ENCODE data around the gene COQ6.
"Not testable (repeated sequence)": the region's sequence is repeated elsewhere in the genome, so short reads cannot be mapped to it uniquely, and the experiment has no call there.

Gene COQ6

DNA sequence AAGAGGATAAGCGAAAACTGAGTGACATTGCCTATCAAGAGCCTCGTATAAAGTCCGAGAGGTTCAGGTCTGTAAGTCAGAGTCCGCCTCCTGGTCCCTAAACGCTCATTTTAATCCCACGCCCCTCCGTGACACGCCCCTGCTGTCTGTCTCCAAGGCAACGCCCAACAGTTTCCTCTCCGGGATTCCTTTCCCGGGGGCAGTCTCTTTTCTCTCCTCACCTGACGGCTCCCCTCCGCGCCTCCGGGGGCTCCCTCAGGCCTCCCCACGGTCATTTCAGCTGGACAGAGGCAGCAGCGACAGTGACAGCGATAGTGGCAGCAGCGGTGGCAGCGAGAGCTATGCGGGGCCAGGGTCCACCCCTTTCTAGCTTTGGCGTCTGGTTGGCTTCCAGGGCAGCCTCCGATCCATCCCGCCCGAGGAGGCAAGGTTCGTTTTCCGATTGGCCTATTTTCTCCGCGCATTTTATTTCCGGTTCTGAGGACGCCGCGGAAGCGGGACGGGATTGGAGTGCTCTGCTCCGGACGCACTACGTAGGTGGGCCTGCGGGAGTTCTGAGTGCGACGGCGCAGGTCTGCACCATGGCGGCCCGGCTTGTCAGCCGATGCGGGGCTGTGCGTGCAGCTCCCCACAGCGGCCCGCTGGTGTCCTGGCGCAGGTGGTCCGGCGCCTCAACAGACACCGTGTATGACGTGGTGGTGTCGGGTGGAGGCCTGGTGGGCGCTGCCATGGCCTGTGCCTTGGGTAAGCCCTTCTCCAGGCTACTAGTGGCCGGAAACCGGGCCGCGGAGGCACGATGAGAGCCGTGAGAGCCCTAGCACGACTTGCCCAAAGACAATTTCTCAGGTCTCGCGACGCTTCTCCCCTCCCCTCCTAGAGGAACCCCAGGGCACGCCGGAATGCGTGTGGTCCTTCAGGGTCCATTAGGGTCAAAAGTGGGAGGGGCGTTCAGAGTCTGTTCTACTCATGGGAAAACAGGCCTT, at the start of gene COQ6, which contains the start of gene FAM161B:
Gene COQ6, plus strand, starts transcription at position 551 of the 983 bp plus-strand sequence. Its CDS starts 31 bp downstream, at position 582.
Gene FAM161B, minus strand, starts transcription at position 343 of the 983 bp plus-strand sequence. Its CDS starts 68 bp downstream, at position 275.
- DNase-seq (ENCODE audit: low spot score), result peak; percentile 95

- DNase-seq (ENCODE audit: low spot score), result no peak
Observed at GRCh38 chr14:73903028-73903427, 47.1 kb upstream of the COQ6 start.

DNA sequence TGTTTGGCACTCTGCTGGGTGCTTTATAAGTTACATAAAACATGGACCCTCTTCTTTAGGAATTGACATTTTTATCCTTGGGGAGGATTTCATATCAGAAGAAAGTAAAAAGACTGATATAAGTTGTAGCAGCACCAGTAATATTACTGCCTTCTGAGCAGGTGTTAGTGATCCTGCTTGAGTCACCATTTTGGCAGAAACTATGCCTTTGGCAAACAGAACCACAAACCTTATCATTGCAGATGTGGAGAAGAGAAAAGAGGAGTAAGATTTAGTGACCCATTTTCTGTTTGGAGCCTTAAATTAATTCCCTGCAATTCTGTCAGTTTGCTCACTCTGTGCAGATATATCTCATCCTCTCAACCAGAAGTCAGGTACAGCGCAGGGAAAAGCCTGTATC, 40.4 kb upstream of the COQ6 start:
- no peak for DNase-seq (ENCODE audit: low spot score)

GRCh38 chr14:73913256-73913655, 36.8 kb upstream of the COQ6 start:
- DNase-seq (ENCODE audit: low spot score), result no peak

GRCh38 chr14:73916324-73916723, 33.8 kb upstream of the COQ6 start:
- DNase-seq (ENCODE audit: low spot score), result no peak

- not testable (repeated sequence) for DNase-seq (ENCODE audit: low spot score)
Observed at GRCh38 chr14:73919457-73919856, 30.6 kb upstream of the COQ6 start.

- DNase-seq (ENCODE audit: low spot score), result no peak
Observed at GRCh38 chr14:73924337-73924736, 25.8 kb upstream of the COQ6 start.

DNA sequence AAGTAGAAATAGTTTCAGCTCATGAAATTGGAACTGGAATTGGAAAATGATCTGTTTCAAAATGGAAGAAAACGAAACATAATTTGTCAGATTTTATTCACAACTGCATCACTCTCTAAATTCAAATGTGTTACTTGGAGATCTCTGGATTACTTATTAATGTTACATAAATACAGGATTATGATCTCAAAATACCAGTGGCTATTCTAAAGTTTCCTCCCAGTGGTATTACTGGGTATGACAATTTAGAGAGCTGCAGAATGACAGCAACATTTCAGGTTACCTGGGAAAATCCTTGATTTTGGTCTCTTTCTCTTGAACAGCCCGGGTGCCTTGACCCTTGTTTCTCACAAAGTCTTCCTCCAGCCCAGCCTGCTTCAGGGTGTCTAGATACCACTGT, 14.4 kb upstream of the COQ6 start:
- no peak for DNase-seq (ENCODE audit: low spot score)

GRCh38 chr14:73936548-73936947, 13.6 kb upstream of the COQ6 start:
- DNase-seq (ENCODE audit: low spot score), result no peak

DNA sequence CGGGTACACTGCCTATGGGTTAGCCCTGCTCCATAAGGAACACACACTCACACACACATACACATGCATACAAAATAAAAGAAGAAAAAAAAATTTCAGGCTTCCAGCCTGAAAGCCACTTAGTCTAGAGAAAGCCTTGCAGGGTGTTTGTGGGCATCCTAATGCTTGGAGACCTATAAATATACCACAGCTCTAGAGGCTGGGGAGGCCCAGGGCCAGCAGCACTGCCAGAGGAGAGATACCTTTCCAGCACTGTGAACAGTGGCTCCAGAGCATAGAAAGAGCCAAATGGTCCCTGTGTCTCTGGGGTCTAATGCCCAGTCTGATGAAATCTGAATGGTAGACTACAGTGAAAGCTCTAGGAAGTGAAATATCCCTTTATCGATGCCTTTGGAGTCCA, 13.1 kb upstream of the COQ6 start:
- DNase-seq (ENCODE audit: low spot score), result no peak

- no peak for DNase-seq (ENCODE audit: low spot score)
Observed at GRCh38 chr14:73942180-73942579, 7.9 kb upstream of the COQ6 start.

DNA sequence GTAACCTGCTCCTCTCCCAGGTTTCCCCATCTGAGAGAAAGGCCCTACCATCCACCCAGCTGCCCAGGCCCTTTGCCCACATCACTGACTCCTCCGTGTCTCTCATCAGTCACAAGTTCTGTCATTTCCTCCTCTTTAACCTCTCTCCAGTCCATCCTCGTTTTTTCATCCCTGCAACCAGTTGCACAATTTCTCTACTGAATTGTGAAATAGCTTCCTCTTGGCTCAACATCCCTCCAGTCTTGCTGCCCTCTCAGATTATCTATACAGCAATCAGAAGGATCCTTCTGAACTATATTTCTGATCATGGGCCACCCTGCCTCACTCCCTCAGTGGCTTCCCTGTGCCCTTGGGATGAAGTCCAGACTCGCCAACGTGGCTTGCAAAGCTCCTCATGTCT, 7.0 kb upstream of the COQ6 start:
- peak; percentile 5 for DNase-seq (ENCODE audit: low spot score)

DNA sequence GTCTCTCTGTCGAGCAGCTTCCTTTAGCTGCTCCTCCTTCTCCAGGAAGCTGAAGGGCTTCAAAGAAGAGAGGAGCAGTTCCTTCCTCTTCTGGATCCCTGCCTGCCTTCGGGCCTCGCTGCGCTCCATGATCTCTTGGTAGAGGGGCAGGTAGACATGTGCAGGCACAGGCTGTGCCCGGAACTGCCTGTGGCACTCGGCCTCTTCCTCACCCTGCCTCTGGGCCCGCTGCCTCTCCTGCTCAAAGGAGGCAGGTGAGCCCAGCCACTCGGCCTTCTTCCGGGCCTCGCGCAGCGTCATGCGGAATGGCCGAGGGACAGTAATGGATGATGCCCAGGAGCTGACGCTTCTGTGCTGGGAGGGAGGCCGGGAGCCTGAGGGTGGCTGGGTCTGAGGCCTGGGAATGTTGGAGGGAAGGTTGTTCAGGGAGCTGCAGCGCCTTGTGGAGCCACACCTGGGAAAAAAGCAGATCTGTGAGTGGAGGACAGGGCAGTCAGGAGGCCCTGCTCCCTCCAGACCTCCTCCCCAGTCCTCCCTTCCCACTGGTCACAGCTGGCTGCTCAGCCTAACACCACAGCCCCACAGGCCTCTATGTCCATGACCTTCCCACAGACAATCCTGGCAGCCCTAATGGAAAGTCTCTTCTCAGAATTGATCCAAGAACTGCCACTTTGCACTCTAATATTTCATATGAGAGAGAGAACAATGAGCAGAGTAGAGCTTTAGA, 5.5 kb upstream of the COQ6 start:
- DNase-seq (ENCODE audit: low spot score), result no peak

DNA sequence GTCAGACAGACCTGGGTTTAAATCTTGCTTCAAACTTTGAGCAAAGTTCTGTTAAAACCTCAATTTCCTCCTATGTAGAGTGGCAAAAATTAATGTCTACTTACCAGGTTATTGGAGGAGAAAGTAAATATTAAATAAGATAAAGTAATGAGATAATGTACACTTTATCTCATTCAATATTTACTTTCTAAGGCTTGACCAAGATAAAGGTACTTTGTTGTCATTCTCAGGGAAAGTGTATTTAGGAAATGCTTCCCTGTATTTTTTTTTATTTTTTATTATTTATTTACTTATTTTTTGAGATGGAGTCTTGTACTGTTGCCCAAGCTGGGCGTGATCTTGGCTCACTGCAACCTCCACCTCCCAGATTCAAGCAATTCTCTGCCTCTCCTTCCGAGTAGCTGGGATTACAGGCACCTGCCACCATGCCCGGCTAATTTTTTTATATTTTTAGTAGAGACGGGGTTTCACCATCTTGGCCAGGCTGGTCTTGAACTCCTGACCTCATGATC, 4.9 kb upstream of the COQ6 start:
- DNase-seq (ENCODE audit: low spot score), result no peak

GRCh38 chr14:73953731-73954130, 3.6 kb downstream of the COQ6 start:
- DNase-seq (ENCODE audit: low spot score), result no peak

DNA sequence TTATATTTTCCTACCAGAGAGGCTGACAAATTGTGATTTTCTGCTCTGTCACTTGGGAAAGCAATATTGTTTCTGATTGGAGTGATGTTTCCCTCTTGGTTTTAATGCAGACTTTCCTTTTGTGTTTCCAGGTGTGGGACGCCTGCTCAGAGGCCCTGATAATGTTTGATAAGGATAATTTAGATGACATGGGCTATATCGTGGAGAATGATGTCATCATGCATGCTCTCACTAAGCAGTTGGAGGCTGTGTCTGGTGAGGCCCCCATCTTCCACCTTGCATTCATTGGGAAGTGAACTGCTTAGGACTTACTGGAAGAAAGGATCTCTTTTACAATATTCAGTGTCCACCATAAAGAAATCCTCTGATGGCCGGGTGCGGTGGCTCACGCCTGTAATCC, 5.6 kb downstream of the COQ6 start:
- no peak for DNase-seq (ENCODE audit: low spot score)

- DNase-seq (ENCODE audit: low spot score), result no peak
Observed at GRCh38 chr14:73958591-73958990, 8.5 kb downstream of the COQ6 start.

DNA sequence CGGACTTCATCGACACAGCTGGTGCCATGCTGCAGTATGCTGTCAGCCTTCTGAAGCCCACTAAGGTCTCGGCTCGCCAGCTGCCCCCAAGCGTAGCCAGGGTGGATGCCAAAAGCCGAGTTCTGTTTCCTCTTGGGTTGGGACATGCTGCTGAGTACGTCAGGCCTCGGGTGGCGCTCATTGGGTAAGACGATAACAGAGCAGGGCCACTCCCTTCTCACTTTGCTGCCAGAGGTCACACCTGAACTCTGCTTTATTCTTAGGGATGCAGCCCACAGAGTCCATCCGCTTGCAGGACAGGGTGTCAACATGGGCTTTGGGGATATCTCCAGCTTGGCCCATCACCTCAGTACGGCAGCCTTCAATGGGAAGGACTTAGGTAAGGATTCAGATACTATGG, 11.1 kb downstream of the COQ6 start:
- no peak for DNase-seq (ENCODE audit: low spot score)

GRCh38 chr14:73965216-73965615, 15.1 kb downstream of the COQ6 start:
- DNase-seq (ENCODE audit: low spot score), result no peak

- no peak for DNase-seq (ENCODE audit: low spot score)
Observed at GRCh38 chr14:73968885-73969284, 18.8 kb downstream of the COQ6 start.

DNA sequence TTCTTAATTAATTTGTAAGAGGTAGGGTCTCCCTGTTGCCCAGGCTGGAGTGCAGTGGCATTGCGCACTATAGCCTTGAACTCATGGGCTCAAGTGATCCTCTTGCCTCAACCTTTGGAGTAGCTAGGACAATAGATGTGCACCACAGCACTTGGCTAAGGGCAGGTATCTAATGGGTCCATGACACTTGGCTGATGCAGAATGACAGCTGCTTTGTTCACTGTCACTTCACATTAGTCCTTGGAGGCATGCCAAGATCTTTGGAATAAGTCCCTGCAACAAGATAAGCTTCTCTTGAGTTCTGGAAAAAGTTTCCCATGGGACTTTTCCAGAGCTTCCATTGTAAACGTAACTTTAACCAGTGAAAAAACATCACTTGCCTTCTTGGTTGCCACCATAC, 23.4 kb downstream of the COQ6 start:
- DNase-seq (ENCODE audit: low spot score), result no peak

GRCh38 chr14:73976125-73976524, 26.0 kb downstream of the COQ6 start:
- DNase-seq (ENCODE audit: low spot score), result no peak

GRCh38 chr14:73977896-73978295, 27.8 kb downstream of the COQ6 start:
- DNase-seq (ENCODE audit: low spot score), result no peak
